DND-41 (cell line): ENCODE data around the gene LRRC70.

Experiments used
- CTCF ChIP-seq: IDR thresholded peaks from 2 replicates; pipeline ENCODE4 v1.5.1; 2012; ENCODE audit warnings: borderline replicate concordance, low read length, moderate library complexity, mild to moderate bottlenecking; ENCODE audit not compliant: poor library complexity, severe bottlenecking; ENCODE audit errors: extremely low read depth
- EZH2 ChIP-seq: IDR thresholded peaks from 3 replicates; pipeline ENCODE4 v1.6.1; 2012; ENCODE audit warnings: borderline replicate concordance, low read depth, mild to moderate bottlenecking, moderate library complexity, low read length, inconsistent platforms; ENCODE audit not compliant: severe bottlenecking

DNA sequence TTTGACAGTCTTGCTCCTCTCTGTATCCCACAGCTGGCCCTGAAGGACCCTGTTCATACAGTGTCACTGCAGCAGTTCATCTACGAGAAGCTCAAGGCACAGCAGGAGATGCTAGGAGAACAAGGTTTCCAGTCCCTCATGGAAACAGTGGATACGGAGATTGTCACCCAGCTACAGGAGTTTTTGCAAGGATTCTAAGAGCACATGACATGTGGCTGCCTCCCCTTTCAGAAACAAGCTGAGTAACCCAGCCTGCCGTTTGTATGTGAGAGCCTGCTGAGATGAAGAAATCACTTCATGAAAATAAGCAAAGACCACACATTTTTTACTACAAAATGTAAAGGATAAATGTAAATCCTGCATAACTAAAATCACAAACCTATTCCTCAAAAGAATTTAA, 48.5 kb downstream of the LRRC70 start:
- no peak for TF ChIP-seq CTCF
- no peak for TF ChIP-seq EZH2
